ENCODE measurements around the gene CPNE6.

The CPNE6 gene

GRCh38 chr14:24054646-24055045 is 16.7 kb upstream of the CPNE6 start:
- DNase-seq (ENCODE audit: low read depth): no peak

- no peak for DNase-seq (ENCODE audit: low read depth)
Observed at GRCh38 chr14:24055971-24056799, 15.2 kb upstream of the CPNE6 start.

- no peak for DNase-seq (ENCODE audit: low read depth)
Observed at GRCh38 chr14:24056800-24057184, 14.6 kb upstream of the CPNE6 start.

GRCh38 chr14:24057271-24057670 is 14.1 kb upstream of the CPNE6 start:
- DNase-seq (ENCODE audit: low read depth): no peak

GRCh38 chr14:24057867-24058259 is 13.5 kb upstream of the CPNE6 start:
- no peak for DNase-seq (ENCODE audit: low read depth)

GRCh38 chr14:24058260-24058950 is 13.0 kb upstream of the CPNE6 start:
- DNase-seq (ENCODE audit: low read depth): no peak

GRCh38 chr14:24058951-24059475 is 12.3 kb upstream of the CPNE6 start:
- no peak for DNase-seq (ENCODE audit: low read depth)

- no peak for DNase-seq (ENCODE audit: low read depth)
Observed at GRCh38 chr14:24059841-24060388, 11.4 kb upstream of the CPNE6 start.

- DNase-seq (ENCODE audit: low read depth): no peak
Observed at GRCh38 chr14:24060443-24060842, 10.9 kb upstream of the CPNE6 start.

- DNase-seq (ENCODE audit: low read depth): no peak
Observed at GRCh38 chr14:24060984-24061913, 10.1 kb upstream of the CPNE6 start.

DNA sequence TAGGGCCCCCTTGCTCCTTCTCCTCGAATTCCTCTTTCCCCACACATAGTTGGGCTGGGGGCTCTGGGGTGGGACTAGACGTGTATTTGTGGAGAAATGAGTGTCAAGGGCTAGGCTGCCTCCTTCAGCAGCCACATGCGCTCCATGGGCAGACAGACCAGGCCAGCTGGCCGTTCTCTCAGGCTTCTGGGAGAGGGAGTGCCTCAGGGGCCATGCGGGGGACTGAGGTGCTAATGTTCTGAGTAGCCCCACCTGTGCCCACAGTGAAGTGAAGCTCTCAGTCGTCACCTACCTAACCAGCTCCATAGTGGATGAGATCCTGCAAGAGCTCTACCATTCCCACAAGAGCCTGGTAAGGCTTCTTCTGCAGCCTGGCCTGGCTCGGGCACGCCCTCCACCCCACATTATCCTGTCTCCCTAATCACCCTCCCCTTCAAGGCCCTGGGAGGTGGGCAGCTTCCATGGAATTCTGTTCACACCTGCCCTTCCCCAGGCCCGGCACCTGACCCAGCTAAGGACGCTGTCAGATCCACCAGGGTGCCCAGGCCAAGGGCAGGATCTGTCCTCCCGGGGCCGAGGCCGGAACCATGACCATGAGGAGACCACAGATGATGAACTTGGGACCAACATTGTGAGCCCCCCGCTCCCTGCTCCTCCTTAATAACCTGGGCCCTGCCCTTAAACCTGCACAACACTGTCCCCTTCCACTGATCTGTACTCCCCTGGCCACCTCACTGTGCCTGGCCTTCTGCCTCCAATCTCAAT is 9.0 kb upstream of the CPNE6 start:
- DNase-seq (ENCODE audit: low read depth): no peak

DNA sequence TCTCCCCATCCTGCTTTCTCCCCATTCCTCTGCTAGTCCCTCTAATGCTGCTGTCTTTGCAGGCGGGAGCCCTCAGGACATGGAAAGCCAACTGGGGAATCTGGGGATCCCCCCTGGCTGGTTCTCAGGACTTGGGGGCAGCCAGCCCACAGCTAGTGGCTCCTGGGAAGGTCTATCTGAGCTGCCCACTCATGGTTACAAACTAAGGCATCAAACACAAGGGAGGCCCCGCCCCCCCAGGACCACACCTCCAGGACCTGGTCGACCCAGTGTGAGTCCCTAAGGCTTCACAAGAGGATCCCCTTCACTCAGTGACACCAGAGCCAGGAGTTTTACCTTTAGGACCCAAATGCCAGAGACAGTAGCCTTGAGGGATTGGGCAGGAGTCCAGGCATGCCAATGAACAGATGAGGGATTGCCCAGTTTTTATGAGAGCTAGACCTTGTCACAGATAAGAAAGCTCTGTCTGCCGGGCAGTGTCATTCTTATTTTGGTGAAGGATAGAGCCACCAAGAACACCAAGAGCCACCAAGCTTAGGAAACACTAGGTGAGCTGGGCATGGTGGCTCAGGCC is 8.0 kb upstream of the CPNE6 start:
- DNase-seq (ENCODE audit: low read depth): no peak

- DNase-seq (ENCODE audit: low read depth): no peak
Observed at GRCh38 chr14:24064091-24064795, 7.1 kb upstream of the CPNE6 start.

DNA sequence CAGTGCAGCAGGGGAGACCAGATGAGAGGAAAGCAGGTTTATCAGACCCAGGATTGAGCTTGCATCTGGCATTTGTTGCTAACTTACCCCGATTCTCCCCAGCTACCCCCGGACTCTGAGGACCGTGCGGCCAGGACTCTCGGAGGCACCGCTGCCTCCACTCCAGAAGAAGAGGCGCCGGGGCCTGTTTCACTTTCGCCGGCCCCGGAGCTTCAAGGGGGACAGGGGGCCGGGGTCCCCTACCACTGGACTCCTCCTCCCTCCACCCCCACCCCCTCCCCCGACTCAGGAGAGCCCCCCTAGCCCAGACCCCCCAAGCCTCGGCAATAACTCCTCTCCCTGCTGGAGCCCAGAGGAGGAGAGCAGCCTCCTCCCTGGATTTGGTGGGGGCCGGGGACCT is 6.5 kb upstream of the CPNE6 start:
- no peak for DNase-seq (ENCODE audit: low read depth)

- no peak for DNase-seq (ENCODE audit: low read depth)
Observed at GRCh38 chr14:24065408-24065807, 6.0 kb upstream of the CPNE6 start.

GRCh38 chr14:24066496-24067132 is 4.7 kb upstream of the CPNE6 start:
- DNase-seq (ENCODE audit: low read depth): no peak

GRCh38 chr14:24067133-24068082 is 4.0 kb upstream of the CPNE6 start:
- no peak for DNase-seq (ENCODE audit: low read depth)

DNA sequence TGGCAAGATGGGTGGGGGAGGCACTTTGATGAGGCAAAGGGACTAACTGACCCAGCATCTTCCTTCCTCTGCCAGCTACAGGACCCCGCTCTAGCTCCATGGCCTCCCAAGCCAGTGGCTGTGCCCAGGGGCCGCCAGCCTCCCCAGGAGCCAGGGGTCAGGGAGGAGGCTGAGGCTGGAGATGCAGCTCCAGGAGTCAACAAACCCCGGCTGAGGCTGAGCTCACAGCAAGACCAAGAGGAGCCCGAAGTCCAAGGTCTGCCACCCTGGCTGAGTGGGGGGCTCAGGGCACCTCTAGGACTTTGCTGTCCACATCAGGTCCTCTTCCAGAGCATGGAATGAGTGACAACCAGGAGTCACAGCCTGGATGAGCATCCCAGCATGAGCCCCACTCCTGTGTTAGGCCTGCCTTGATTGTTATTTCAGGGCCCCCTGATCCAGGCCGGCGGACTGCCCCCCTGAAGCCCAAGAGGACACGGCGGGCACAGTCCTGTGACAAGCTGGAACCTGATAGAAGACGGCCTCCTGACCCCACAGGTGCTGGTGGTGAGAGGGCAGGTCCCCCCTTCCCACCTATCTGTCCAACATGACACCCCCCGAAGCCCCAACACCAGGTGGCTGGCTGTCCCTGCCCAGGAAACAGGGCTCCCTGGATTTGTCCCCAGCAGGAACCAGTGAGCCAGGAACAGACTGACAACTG is 2.5 kb upstream of the CPNE6 start:
- no peak for DNase-seq (ENCODE audit: low read depth)

All from stimulated activated CD8-positive, alpha-beta memory T cell treated with anti-CD3 and anti-CD28 coated beads, Interleukin-7, amount 100 ng/mL, for 24 hours (primary cell).